HG02884 (cell line): ENCODE results near the gene LCE1F.

Experiments
- ATAC-seq: cut with Tn5 transposase; IDR thresholded peaks from one replicate; pipeline ENCODE4 v1.9.1; 2021; ENCODE audit warnings: mild to moderate bottlenecking, moderate library complexity; ENCODE audit not compliant: unreplicated experiment

LCE1F gene

GRCh38 chr1:152774875-152775274 is at the start of gene LCE1F:
Gene LCE1F, plus strand, starts transcription at chr1:152775140. Its CDS starts 1,232 bp downstream, at chr1:152776372.
- ATAC-seq = no peak

DNA sequence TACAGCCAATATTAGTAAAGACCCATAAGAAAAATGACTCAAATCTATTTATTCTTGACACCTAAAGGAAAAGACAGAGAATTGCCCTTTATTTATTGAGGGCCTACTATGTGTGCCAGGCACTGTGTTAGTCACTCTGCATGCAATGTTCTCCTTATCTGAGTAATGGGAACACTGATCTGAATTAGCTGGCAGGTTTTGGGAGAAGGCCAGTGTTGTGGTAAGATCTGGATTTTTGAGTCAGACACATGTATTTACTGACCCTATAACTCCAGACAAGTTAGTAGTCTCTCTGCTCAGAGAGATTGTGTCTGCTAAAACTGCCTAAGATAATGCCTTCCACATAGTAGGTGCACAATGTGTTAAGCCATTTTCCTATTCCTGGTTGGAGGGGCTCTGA is 49.7 kb upstream of the LCE1F start:
- no peak for ATAC-seq

- ATAC-seq = no peak
These were observed 46.0 kb upstream of the LCE1F start for GRCh38 chr1:152728986-152729385.

DNA sequence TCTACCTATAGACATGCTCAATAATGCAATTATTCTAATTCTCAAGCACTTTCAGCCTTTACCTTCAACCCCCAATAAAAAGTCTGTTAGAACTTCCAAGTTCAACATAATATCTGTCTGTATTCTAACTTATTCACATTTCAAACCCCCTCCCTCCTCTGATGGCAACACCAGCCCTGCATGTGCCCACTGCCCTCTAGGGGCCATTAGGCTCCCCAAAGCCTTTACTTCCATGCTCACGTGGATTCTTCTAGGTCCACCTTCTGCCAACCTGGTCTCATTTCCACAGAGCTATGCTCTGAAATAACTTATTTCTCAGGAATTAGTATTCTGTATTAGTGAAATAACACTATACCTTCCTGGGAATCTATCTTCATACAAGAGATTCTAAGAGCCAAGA is 39.3 kb upstream of the LCE1F start:
- ATAC-seq = no peak

GRCh38 chr1:152737997-152738396 is 36.9 kb upstream of the LCE1F start:
- no peak for ATAC-seq

DNA sequence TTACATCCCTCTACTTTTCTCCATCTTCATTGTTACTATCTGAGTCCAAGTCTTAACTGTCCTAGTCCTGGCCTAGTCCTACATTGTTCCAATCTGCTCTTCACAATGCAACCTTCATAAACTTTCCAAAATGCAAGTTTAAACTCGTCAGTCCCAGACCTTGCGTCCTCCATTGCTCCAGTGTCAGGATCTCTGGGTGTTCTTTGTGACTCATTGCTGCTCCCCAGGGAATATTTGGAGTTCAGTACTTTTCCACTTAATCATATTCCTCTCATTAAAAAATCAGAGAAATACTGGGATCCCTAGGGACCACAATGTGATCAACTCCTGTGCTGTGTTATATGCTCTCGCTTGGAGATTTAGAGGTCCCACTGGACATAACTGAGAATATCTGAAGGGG is 35.1 kb upstream of the LCE1F start:
- ATAC-seq = no peak

GRCh38 chr1:152741656-152742055 is 33.3 kb upstream of the LCE1F start:
- ATAC-seq = no peak

GRCh38 chr1:152743371-152744145 is 31.4 kb upstream of the LCE1F start:
- no peak for ATAC-seq

DNA sequence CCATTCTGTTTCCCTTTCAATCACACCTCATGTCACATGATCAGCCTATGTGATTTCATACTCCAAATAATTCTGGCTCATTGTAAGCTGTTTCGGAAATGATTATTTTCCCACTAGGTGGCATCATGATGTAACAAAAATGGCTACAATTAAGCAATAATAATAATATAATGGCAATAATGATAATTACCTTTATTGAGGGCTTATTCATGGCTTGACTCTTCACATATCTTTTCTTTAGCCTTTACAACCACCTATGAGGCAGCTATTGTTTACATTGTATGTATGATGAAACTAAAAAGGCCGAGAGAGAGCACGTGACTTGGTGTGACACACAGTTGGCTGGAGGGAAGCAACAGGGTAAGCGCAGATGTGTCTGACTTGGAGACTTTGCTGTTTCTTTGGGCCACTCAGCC is 29.6 kb upstream of the LCE1F start:
- no peak for ATAC-seq

- ATAC-seq = no peak
These were observed 29.0 kb upstream of the LCE1F start for GRCh38 chr1:152745765-152746444.

DNA sequence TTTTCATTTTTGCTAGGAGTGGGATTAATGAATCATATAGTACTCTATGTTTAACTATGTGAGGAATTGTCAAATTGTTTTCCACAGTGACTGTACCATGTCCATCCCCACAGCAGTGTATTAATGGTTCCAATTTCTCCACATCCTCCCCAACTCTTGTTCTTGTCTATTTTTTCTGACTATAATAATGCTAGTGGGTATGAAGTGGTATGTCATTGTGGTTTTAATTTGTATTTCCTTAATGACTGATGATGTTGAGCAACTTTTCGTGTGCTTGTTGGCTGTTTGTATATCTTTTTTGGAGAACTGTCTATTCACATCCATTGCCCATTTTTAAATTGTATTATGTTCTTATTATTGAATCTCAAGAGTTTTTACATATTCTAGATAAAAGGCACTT is 27.1 kb upstream of the LCE1F start:
- no peak for ATAC-seq

DNA sequence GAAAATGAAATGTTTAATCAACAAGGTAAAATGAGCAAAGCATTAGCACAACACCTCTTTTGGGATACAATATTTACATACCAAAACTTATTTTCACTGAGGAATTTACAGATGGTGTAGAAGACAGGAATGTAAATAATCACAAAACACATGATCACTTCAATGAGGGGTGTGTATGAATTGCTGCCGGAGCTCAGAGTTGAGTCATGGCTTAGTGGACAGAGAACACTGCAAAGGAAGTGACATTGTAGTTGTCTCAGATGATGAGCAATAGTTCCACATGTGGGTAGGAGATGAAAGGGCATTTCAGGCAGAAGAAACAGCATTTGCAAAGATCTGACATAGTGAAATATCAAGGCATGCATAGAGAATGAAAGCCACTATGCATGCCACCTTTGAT is 22.7 kb upstream of the LCE1F start:
- ATAC-seq = no peak

GRCh38 chr1:152753586-152753985 is 21.4 kb upstream of the LCE1F start:
- ATAC-seq = no peak

DNA sequence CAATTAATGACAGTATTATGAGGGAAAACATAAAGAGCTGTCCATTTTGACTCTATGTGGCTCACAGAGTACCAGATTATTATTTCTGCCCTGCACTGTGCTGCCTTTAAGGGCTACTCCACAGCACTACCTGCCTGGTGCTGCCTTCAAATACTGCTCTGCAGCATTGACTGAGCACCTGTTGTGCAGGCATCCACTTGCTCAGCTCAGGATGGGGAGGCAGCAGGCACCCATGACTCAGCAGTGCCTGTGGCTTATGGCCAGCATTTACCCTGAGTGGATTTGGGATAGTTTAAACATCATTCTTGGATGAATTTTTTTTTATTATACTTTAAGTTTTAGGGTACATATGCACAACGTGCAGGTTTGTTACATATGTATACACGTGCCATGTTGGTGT is 18.1 kb upstream of the LCE1F start:
- ATAC-seq = no peak

GRCh38 chr1:152757747-152758146 is 17.2 kb upstream of the LCE1F start, which contains the start of gene KPRP:
Gene KPRP, plus strand, starts transcription at chr1:152758025. Its CDS starts 1,564 bp downstream, at chr1:152759589.
- ATAC-seq = no peak

DNA sequence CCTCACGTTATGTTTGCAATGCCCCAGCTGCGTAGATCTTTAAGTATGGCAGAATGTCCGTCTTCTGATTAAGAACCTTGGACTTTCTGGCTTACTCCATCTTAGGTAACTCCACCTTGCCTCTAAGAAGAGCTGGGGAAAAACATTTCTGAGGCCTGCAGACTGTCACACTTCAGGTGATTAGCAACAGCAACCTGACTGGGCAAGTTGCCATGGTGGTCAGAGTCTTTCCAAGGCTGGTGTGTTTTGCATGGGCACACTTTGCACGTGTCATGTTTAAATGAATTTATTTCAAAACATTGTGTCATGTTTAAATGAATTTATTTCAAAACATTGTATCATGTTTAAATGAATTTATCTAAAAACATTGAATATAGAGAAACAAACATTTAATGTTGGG is 16.3 kb upstream of the LCE1F start:
- no peak for ATAC-seq

GRCh38 chr1:152759453-152760173 is 15.3 kb upstream of the LCE1F start:
- ATAC-seq = no peak

DNA sequence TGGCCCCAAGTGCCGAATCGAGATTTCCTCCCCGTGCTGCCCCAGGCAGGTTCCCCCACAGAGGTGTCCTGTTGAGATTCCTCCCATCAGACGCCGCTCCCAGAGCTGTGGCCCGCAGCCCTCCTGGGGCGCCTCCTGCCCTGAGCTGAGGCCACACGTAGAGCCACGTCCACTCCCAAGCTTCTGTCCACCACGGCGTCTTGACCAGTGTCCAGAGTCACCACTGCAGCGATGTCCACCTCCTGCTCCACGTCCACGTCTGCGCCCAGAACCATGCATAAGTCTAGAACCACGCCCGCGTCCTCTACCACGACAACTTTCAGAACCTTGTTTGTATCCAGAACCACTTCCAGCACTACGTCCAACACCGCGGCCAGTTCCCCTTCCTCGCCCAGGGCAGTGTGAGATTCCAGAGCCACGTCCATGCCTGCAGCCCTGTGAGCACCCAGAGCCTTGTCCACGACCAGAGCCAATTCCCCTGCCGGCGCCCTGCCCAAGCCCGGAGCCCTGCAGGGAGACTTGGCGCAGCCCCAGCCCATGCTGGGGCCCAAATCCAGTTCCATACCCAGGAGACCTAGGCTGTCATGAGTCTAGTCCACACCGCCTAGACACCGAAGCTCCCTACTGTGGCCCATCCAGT is 14.3 kb upstream of the LCE1F start:
- no peak for ATAC-seq

- ATAC-seq = no peak
These were observed 13.2 kb upstream of the LCE1F start for GRCh38 chr1:152761609-152762213.

DNA sequence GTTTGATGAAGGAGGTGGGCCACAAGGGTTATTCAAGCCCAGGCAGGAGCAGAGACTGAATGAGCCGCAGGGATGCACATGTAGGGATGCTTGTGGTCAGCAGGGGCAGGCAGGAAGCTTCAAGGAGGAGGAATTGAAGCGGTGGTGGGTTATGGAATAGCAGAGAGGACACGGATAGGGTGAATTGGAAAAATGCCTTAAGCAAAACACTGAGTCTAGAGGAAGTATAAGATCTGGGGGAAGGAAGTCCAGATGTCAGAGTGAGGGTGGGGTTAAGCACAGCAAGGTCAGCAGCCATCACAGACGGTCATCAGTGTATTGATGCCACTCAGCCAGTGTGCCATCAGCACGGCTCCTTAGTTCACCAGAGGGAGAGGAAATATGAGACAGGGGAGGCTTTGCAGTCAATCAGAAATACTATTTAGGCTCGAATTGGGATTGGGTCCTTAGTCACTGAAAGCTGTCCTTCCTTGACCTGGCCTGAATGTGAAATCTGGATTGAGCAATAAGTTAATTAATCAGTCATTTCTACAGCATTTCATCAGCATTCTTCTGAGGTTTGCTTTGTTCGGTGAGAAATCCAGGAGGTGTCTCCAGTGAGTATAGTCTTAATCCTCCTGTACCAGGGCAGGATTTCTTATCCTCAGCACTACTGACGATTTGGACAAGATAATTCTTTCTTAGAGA is 6.0 kb upstream of the LCE1F start:
- ATAC-seq = no peak
